ENCODE measurements around the gene RNPEP.
"Not testable (repeated sequence)": the region's sequence is repeated elsewhere in the genome, so short reads cannot be mapped to it uniquely, and the experiment has no call there.

The RNPEP gene

DNA sequence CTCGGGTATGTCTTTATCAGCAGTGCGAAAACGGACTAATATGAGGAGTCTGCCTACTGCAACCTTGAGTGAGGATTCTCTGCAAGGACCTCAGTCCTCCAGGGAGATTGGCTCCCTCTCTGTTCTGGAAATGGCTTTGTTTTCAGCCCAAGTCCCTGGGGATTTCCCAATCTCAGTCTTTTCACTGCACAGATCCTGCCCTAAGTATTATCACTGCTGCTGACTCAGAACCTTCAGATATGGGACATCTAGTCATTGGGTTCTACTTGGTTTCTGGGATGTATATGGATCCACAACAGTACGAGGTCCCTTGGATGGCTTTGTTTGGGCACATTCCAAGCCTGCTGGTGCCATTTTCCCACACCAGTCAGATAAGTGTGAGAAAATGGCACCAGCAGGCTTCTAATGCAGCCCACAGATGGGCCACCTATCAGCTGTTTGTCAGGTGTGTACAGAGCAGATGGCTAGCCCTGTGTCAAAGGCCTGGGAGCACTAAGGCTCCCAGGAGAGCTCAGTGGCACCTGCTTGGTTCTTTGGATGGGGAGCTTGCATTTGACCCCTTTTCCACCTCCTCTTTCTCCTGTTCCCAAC lies 55.4 kb downstream of the RNPEP start:
- DNase-seq: no peak

DNA sequence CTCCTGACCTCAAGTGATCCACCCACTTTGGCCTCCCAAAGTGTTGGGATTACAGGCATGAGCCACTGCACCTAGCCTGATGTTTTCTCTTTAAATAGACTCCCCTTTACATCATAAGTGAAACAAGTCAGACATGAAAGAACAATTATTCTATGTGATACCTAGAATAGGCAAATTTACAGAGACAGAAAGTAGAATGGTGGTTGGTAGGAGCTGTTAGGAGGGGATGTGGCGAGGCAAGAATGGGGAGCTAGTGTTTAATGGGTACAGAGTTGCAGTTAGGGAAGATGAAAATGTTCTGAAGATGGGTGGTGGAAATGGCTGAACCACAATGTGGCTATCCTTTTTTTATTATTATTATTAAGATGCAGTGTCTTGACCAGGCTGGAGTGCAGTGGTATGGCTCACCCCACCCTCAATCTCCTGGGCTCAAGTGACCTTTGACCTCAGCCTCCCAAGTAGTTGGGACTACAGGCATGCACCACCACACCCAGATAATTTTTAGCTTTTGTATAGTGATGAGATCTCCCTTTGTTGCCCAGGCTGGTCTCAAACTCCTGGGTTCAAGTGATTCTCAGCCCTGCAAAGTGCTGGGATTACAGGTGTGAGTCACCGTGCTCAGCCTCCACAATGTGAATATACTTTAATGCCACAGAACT lies 56.4 kb downstream of the RNPEP start:
- DNase-seq: no peak

DNA sequence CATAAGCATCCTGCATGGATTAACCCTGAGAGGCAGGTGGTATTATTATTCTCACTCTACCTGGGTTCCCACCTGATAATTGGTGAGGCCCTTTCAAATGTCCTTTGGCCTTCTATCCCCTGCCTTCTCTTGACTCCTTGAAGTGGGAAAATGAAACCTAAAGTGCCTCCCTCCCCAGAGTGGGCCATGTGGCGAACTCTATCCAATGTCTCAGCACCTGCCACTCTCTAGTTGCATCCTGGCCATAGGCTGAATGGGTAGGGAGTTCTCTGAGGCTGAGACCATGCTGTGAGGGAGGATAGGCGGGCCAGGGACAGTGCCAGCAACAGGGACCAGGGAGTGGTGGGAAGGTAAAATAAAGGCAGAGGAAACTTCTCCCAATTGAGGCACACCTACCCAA lies 63.3 kb downstream of the RNPEP start:
- DNase-seq: no peak

DNA sequence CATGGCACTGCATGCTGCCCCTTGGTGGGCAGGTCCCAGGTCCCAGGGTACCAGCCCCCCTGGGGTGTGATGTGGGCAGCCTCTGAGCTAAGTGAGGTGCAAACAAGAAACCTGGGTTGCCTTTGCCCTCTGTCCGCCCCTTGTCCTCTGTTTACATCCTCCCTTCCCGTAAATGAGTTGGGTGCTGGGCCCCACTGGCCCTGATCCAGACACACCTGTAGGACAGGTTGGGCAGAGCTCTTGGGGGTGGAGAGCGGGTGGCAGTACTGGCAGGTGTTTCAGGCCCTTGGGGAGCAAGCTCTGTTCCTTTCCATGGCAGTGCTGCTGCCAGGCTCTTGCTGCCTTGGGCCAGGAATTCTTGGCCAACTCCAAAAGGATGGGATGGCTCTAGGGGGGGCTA lies 63.8 kb downstream of the RNPEP start:
- no peak for DNase-seq

DNA sequence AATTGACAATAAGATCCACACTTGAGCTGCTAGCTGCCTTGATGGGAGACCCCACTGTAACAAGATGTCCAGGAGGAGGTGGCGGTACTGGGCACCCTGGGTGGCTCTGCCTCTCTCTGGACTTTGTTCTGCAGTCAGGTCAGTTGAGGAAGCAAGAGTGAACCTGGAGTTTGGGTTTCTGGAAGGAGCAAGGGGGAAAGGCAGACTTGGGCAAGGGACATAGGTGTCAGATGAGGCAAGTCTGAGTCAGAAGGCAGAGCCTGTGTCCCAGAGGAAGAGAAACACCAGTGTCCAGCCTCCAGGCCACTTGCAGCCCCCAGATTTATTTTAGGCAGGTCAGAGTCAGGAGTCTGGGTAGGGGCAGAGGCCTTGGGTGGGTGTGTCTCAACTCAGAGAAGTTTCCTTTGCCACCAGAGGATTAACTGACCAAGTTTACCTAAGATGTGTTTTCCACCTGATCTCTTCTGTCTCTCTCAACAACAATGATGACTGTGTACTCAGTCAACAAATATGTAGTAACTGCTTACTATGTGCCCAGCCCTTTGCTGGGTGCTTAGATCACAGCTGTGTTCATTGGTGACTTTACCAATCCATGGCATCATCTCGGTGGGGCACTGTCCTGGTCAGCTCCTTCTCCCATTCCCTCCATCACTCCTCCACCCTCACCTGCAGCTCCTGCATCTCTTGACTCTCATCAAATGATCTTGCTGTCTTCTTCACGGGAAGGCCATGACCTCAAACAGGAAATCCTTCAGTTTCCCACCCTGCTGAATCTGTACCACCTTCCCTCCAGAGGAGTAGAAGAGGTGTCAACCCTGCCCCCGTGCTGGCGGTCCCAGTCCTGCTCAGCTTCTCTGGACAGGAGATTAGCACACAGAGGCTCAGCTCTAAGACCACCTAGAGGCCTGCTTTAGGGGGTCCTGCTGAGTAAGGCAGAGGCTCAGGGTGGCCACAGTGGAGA lies 64.6 kb downstream of the RNPEP start:
- DNase-seq: no peak

DNA sequence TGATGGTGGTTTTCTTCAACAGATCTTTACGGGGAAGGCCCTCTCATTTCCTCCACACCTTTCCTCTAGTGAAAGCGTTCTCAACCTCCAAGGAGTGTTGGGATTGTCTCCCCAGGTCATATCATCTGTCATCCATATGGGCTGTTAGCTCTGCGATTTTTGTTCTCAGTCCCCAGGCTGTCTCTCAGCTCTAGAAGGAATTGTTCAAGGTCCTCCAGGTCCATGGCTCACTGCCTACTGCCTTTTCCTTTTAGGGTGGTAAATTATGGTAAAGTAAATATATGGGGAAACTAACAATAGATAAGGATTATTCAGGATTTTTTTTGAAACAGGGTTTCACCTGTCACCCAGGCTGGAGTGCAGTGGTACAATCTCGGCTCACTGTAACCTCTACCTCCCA lies 65.5 kb downstream of the RNPEP start:
- DNase-seq: no peak

DNA sequence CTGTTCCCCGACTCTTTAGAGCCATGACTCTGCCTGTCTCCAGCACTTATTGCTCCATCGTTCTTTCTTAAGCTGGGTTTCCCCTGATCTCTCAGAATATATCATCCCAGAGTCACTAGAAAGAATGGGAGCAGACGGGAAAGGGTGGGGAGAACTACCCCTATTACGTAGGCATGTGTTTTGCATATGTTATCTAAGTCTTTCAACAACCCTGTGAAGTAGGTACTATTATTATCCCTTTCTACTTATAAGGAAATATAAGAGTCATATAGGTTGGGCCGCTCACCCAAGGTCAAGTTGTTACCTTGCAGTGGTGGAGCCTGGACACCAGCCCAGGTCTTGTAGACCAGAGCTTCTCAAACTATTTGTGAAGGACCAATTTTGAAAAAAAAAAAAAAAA lies 66.7 kb downstream of the RNPEP start:
- no peak for DNase-seq

DNA sequence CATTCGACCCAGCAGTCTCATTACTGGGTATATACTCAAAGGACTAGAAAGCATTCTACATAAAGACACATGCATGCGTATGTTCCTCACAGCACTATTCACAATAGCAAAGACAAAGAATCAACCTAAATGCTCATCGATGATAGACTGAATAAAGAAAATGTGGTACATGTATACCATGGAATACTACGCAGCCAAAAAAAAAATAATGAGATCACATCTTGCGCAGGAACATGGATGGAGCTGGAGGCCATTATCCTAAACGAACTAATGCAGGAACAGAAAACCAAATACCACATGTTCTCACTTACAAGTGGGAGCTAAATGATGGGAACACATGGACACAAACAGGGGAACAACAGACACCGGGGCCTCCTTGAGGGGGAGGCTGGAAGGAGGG lies 71.6 kb downstream of the RNPEP start:
- no peak for DNase-seq

DNA sequence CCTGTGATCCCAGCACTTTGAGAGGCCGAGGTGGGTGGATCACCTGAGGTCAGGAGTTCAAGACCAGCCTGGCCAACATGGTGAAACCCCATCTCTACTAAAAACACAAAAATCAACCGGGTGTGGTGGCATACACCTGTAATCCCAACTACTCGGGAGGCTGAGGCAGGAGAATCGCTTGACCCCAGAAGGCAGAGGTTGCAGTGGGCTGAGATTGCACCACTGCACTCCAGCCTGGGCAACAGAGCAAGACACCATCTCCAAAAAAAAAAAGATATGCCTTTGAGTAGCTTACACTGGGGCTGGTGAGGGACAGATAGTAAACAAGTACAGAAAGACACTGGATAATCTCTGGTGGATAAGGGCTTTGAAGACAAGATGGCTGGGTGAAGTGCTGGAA lies 72.2 kb downstream of the RNPEP start:
- not testable (repeated sequence) for DNase-seq
